H1 (cell line): ENCODE data around the gene STX5. TPM values are rescaled to one million over a fixed set of nuclear protein-coding genes. Genes with fewer than 3 reads are reported as not detected.

Experiments
- ASH2L ChIP-seq: fragments of 200-600, 300-600 bp; sonication (generic); IDR thresholded peaks from one replicate; pipeline ENCODE4 v1.7.1; 2017; ENCODE audit warnings: low read length
- BCL11A ChIP-seq, 2 experiments: IDR thresholded peaks; one replicate each; pipeline ENCODE4 v1.6.1; 2011; ENCODE audit warnings: low read depth in 2 of 2, low read length in 2 of 2, mild to moderate bottlenecking in 2 of 2
- BRCA1 ChIP-seq: IDR thresholded peaks from 2 replicates; pipeline ENCODE4 v1.6.1; 2012; ENCODE audit warnings: low read depth, low read length, improper control_type of control experiment
- CHD1 ChIP-seq: IDR thresholded peaks from 2 replicates; pipeline ENCODE4 v1.6.1; 2012; ENCODE audit warnings: low read depth, low read length, improper control_type of control experiment
- EGR1 ChIP-seq: IDR thresholded peaks from 2 replicates; pipeline ENCODE4 v1.6.1; 2011; ENCODE audit warnings: low read depth, low read length, borderline replicate concordance
- GABPA ChIP-seq: IDR thresholded peaks from 2 replicates; pipeline ENCODE4 v1.6.1; 2011; ENCODE audit warnings: mild to moderate bottlenecking, low read length, moderate library complexity, borderline replicate concordance; ENCODE audit not compliant: insufficient read depth
- GTF2F1 ChIP-seq: IDR thresholded peaks from 2 replicates; pipeline ENCODE4 v1.6.1; 2012; ENCODE audit warnings: low read depth, low read length, improper control_type of control experiment, borderline replicate concordance
- JUND ChIP-seq: IDR thresholded peaks from 2 replicates; pipeline ENCODE4 v1.6.1; 2011; ENCODE audit warnings: mild to moderate bottlenecking, improper control_type of control experiment, low read length
- POLR2AphosphoS5 ChIP-seq: IDR thresholded peaks from 2 replicates; pipeline ENCODE4 v1.6.1; 2011; ENCODE audit warnings: low read depth, low read length
- RAD21 ChIP-seq, 2 experiments: IDR thresholded peaks in 1 of 2; conservative IDR thresholded peaks in 1 of 2; 2 replicates each; pipeline ENCODE4 v1.6.1; 2011; ENCODE audit warnings: low read depth in 2 of 2, low read length in 2 of 2, improper control_type of control experiment in 1 of 2, inconsistent platforms in 1 of 2, mild to moderate bottlenecking in 1 of 2, moderate library complexity in 1 of 2
- RFX5 ChIP-seq: IDR thresholded peaks from 2 replicates; pipeline ENCODE4 v1.6.1; 2011; ENCODE audit warnings: low read depth, low read length, improper control_type of control experiment, borderline replicate concordance
- SIX5 ChIP-seq: IDR thresholded peaks from 2 replicates; pipeline ENCODE4 v1.6.1; 2011; ENCODE audit warnings: mild to moderate bottlenecking, low read depth, low read length
- TCF12 ChIP-seq: IDR thresholded peaks from 2 replicates; pipeline ENCODE4 v1.6.1; 2011; ENCODE audit warnings: low read depth, mild to moderate bottlenecking, low read length
- TEAD4 ChIP-seq: IDR thresholded peaks from 2 replicates; pipeline ENCODE4 v1.6.1; 2012; ENCODE audit warnings: low read depth, low read length, inconsistent platforms, mixed read lengths
- ZNF274 ChIP-seq: IDR thresholded peaks from 2 replicates; pipeline ENCODE4 v1.7.0; 2012; ENCODE audit warnings: low read length, borderline replicate concordance; ENCODE audit errors: extremely low read depth
- polyA plus RNA-seq, 7 experiments: library from polyadenylated mRNA; depleted of rRNA in 3 of 7; stranded (reverse) in 5 of 7; unstranded in 2 of 7; fragments of >200 nt in 5 of 7; fragments of 200-250 nt in 2 of 7; gene quantifications; 1 replicate in 5 of 7; 2 replicates in 1 of 7; 4 replicates in 1 of 7; pipeline versions ENCODE4 v1.2.1 to v1.2.3, GENCODE V29; 2011 to 2013; ENCODE audit warnings: missing spikeins in 2 of 7, mixed read lengths in 2 of 7
- total RNA-seq: library from RNA; stranded (reverse); fragmentation: NEBNext Ultra II Directional; extraction: Animal tissue kit (Norgen Biotek cat#: 25700); gene quantifications from 2 replicates; pipeline ENCODE4 v1.2.1, GENCODE V29; 2021
- TF ChIP-seq, protein P1 (sequence below): IDR thresholded peaks from 2 replicates; pipeline ENCODE4 v1.6.1; 2012; ENCODE audit warnings: inconsistent platforms
- TF ChIP-seq, protein P2 (sequence below): IDR thresholded peaks from 2 replicates; pipeline ENCODE4 v1.6.1; 2012; ENCODE audit warnings: low read length, inconsistent platforms

Gene STX5
- total and polyA plus RNA-seq, 2 of the 8 experiments (the other 6 are each of a cell fraction or from before 2014, with no cell fraction given) = 24.2 to 28.5 TPM

DNA sequence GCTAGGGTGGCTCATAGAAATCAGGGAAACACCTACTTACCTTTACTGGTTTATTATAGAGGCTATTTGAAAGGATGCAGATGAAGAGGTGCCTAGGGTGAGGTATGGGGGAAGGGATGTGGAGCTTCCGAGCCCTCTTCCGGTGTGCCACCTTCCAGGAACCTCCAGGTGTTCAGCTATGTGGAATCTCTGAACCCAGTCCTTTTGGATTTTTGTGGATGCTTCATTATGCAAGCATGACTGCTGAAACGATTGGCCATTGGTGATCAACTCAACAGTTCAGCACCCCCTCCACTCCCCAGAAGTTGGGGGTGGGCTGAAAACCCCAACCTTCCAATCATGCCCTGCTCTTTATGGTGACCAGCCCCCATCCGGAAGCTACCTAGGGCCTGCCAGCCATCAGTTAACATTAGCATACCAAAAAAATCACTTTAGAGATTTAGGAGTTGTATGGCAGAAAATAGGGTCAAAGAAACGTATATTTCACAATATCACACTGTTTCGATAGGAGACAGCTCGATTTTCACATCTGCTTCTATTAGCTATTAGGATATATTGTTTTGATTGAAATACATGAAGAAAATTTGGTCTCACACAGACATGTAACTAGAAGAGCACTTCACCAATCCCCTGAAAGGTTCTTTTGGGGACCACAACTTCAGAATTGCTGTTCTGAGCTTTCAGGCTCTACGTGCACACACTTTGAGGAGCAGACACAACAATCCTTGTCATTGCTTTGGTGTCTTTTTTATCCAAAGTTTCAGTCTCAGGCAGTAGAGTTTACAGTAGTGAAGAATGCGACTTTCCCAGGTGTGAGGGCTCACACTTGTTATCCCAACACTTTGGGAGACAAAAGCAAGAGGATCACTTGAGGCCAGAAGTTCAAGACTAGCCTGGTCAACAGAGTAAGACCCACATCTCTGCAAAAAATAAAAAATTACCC lies 73.7 kb downstream of the STX5 start (continued):
- no peak for TF ChIP-seq RAD21 (IDR thresholded peaks at IDR 0.05 in 1 of 2, conservative IDR thresholded peaks at IDR 0.05 in 1 of 2; ENCODE audit: low read depth in 2 of 2, low read length in 2 of 2)
- TF ChIP-seq TEAD4 = no peak
- TF ChIP-seq RFX5 = no peak
- TF ChIP-seq, protein P1, sequence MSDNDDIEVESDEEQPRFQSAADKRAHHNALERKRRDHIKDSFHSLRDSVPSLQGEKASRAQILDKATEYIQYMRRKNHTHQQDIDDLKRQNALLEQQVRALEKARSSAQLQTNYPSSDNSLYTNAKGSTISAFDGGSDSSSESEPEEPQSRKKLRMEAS = 0 out of 2 replicates have a peak, but pooled peaks have one; percentile 16
- no peak for TF ChIP-seq BRCA1
- no peak for TF ChIP-seq ZNF274
- TF ChIP-seq JUND = peak; percentile 1; the same call in 1 of the 2 replicates
- TF ChIP-seq EGR1 = no peak
- TF ChIP-seq ASH2L = peak; percentile 65
- no peak for TF ChIP-seq GTF2F1
- TF ChIP-seq TCF12 = 0 out of 2 replicates have a peak, but pooled peaks have one; percentile 63
- no peak for TF ChIP-seq CHD1
- TF ChIP-seq SIX5 = no peak
- TF ChIP-seq GABPA = no peak
- TF ChIP-seq, protein P2, sequence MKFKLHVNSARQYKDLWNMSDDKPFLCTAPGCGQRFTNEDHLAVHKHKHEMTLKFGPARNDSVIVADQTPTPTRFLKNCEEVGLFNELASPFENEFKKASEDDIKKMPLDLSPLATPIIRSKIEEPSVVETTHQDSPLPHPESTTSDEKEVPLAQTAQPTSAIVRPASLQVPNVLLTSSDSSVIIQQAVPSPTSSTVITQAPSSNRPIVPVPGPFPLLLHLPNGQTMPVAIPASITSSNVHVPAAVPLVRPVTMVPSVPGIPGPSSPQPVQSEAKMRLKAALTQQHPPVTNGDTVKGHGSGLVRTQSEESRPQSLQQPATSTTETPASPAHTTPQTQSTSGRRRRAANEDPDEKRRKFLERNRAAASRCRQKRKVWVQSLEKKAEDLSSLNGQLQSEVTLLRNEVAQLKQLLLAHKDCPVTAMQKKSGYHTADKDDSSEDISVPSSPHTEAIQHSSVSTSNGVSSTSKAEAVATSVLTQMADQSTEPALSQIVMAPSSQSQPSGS = no peak
- TF ChIP-seq POLR2AphosphoS5 = 0 out of 2 replicates have a peak, but pooled peaks have one; percentile 36
- no peak for TF ChIP-seq BCL11A (IDR thresholded peaks at IDR 0.05; ENCODE audit: low read depth in 2 of 2, low read length in 2 of 2)
